Stimulated activated naive CD4-positive, alpha-beta T cell treated with Interleukin-2 at 50 U/mL for 16 hours (primary cell): Measurements from ENCODE around the gene UQCC5.

ENCODE experiments used
- DNase-seq: peaks from one replicate; lab custom pipeline; 2025; lab: John Stamatoyannopoulos, UW

The UQCC5 gene

GRCh38 chr3:52570076-52570475, 33.7 kb downstream of the UQCC5 start:
- no peak for DNase-seq

GRCh38 chr3:52572221-52572620, 35.8 kb downstream of the UQCC5 start:
- no peak for DNase-seq

GRCh38 chr3:52574056-52574965, 37.9 kb downstream of the UQCC5 start:
- no peak for DNase-seq
